ENCODE results near the gene ANXA1. TPM values are rescaled to one million over a fixed set of nuclear protein-coding genes. Genes with fewer than 3 reads are reported as not detected.

ANXA1 gene
- total and polyA plus RNA-seq, 2 of the 13 experiments (the other 11 are each of a cell fraction or from before 2014, with no cell fraction given), result 0.15 to 0.20 TPM

DNA sequence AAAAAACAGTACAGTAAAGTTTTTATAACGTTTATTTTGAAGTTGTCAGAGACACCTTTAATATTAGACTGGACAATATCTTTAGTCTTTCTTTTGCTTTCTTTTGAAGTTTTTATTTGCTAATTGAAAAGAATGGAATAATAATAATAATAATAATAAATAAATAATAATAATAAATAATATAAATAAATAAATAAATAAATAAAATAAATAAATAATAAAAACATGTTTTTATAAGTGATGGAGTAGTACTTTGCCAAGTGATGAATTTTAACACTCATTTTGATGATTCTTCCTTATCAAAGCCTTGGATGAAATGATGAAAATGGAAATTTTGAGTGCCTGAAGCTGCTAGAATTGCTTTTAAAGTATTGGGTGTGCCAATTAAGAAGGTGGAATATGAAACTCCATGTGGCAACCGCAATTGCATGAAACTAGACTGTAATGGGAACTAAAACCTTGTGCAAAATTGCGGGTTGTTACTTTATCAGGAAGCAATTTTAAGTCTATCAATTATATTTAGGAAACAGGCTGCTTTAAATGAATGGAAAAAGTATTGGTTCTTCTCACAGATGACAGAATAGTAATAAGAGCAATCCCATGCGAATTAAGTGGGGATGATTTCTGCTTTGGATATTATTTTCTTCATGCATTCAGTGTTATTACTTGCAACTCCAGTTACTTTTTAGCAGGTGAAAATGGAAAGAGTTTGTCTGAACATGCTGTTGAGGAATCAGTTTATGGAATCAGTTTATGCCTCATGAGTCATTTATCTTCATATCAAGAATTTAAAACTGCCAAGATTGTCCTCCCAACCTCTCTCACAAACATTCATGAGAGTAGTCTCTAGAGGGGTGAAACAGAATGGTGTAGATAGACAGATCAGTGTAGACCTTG, 4.6 kb downstream of the ANXA1 start:
- Histone ChIP-seq H3K36me3 (replicated peaks in 1 of 2; ENCODE audit: control insufficient read depth in 1 of 2, insufficient read depth in 2 of 2, low read length in 2 of 2) (no peaks in the 10 kb centered on the region), H3K27me3 (ENCODE audit: control insufficient read depth in 1 of 2, insufficient read depth in 2 of 2, low read length in 2 of 2) (no peaks in the 10 kb centered on the region), H3K9ac (ENCODE audit: insufficient read depth, low read depth, low read length) (no peak overlapping the region), H3K4me3 (replicated peaks in 1 of 3; ENCODE audit: insufficient read depth in 1 of 3, low read depth in 2 of 3, low read length in 3 of 3) (no peak overlapping the region), H4K20me1 (ENCODE audit: insufficient read depth, low read length) (no peaks in the 10 kb centered on the region), H3K4me2 (ENCODE audit: low read depth, low read length) (no peak overlapping the region), H3K4me1 (ENCODE audit: insufficient read depth, low read length) (no peaks in the 10 kb centered on the region), H3K9me3 (ENCODE audit: low read length) (no peaks in the 10 kb centered on the region), H3K79me2 (ENCODE audit: insufficient read depth, low read length) (no peaks in the 10 kb centered on the region), H2AFZ (ENCODE audit: low read length) (no peak overlapping the region), H3K27ac (ENCODE audit: extremely low read length, insufficient read depth, low read length) (no peak overlapping the region)
- 0% methylated on average over 4 of the region's 4 CpGs for WGBS (ENCODE audit: low lambda C conversion rate)
- ATAC-seq (no peak), FAIRE-seq (no peak), DNase-seq (ENCODE audit: low spot score) (no peak)
- ChIA-PET POLR2A (no interaction called here), CTCF (ENCODE audit: low intra/inter-chr PET ratio, low total read pairs) (no interaction called here)
- in situ Hi-C loops (cut with HindIII; ENCODE audit: extremely low pct_ligation_motif_present, low pct_unique_long_range_greater_than_20kb) (no loop called here), intact Hi-C loops (cut with micrococcal nuclease; ENCODE audit: unreplicated experiment) (no loop called here)
- no TSS peak for BruUV-seq (replicated peaks)
- no peak for TF ChIP-seq AFF4 (CRISPR knock-in tag; IDR thresholded peaks at IDR 0.05)
- TF ChIP-seq, protein P1, sequence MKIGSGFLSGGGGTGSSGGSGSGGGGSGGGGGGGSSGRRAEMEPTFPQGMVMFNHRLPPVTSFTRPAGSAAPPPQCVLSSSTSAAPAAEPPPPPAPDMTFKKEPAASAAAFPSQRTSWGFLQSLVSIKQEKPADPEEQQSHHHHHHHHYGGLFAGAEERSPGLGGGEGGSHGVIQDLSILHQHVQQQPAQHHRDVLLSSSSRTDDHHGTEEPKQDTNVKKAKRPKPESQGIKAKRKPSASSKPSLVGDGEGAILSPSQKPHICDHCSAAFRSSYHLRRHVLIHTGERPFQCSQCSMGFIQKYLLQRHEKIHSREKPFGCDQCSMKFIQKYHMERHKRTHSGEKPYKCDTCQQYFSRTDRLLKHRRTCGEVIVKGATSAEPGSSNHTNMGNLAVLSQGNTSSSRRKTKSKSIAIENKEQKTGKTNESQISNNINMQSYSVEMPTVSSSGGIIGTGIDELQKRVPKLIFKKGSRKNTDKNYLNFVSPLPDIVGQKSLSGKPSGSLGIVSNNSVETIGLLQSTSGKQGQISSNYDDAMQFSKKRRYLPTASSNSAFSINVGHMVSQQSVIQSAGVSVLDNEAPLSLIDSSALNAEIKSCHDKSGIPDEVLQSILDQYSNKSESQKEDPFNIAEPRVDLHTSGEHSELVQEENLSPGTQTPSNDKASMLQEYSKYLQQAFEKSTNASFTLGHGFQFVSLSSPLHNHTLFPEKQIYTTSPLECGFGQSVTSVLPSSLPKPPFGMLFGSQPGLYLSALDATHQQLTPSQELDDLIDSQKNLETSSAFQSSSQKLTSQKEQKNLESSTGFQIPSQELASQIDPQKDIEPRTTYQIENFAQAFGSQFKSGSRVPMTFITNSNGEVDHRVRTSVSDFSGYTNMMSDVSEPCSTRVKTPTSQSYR (CRISPR knock-in tag; IDR thresholded peaks at IDR 0.05; ENCODE audit: borderline replicate concordance), result no peak
- no peak for TF ChIP-seq BORCS8-MEF2B (CRISPR knock-in tag; IDR thresholded peaks at IDR 0.05)
- TF ChIP-seq, protein P2, sequence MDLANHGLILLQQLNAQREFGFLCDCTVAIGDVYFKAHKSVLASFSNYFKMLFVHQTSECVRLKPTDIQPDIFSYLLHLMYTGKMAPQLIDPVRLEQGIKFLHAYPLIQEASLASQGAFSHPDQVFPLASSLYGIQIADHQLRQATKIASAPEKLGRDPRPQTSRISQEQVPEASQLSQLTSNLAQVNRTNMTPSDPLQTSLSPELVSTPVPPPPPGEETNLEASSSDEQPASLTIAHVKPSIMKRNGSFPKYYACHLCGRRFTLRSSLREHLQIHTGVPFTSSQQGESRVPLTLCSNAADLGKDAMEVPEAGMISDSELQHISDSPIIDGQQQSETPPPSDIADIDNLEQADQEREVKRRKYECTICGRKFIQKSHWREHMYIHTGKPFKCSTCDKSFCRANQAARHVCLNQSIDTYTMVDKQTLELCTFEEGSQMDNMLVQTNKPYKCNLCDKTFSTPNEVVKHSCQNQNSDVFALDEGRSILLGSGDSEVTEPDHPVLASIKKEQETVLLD (CRISPR knock-in tag; IDR thresholded peaks at IDR 0.05; ENCODE audit: low read depth), result no peak
- TF ChIP-seq, protein P3, sequence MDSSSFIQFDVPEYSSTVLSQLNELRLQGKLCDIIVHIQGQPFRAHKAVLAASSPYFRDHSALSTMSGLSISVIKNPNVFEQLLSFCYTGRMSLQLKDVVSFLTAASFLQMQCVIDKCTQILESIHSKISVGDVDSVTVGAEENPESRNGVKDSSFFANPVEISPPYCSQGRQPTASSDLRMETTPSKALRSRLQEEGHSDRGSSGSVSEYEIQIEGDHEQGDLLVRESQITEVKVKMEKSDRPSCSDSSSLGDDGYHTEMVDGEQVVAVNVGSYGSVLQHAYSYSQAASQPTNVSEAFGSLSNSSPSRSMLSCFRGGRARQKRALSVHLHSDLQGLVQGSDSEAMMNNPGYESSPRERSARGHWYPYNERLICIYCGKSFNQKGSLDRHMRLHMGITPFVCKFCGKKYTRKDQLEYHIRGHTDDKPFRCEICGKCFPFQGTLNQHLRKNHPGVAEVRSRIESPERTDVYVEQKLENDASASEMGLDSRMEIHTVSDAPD (CRISPR knock-in tag; IDR thresholded peaks at IDR 0.05), result no peak
- TF ChIP-seq, protein P4, sequence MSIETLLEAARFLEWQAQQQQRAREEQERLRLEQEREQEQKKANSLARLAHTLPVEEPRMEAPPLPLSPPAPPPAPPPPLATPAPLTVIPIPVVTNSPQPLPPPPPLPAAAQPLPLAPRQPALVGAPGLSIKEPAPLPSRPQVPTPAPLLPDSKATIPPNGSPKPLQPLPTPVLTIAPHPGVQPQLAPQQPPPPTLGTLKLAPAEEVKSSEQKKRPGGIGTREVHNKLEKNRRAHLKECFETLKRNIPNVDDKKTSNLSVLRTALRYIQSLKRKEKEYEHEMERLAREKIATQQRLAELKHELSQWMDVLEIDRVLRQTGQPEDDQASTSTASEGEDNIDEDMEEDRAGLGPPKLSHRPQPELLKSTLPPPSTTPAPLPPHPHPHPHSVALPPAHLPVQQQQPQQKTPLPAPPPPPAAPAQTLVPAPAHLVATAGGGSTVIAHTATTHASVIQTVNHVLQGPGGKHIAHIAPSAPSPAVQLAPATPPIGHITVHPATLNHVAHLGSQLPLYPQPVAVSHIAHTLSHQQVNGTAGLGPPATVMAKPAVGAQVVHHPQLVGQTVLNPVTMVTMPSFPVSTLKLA (IDR thresholded peaks at IDR 0.05), result no peak
- no peak for TF ChIP-seq DNMT3B (CRISPR knock-in tag; conservative IDR thresholded peaks at IDR 0.05)
